ENCODE data around the gene KRT40. TPM values are rescaled to one million over a fixed set of nuclear protein-coding genes. Genes with fewer than 3 reads are reported as not detected.

The KRT40 gene
- total RNA-seq, 1 experiment from 2014 or later, result not detected

Other genes with a start within 250 kb of the KRT40 start
- gene KRT25, start 229.0 kb downstream of the KRT40 start, total RNA-seq (2014; rRNA removed; shearing (Covaris generic)), result not detected in 2 replicates
- gene KRT26, start 212.1 kb downstream of the KRT40 start, total RNA-seq (2014; rRNA removed; shearing (Covaris generic)), result not detected in 2 replicates
- not detected in 2 replicates for gene KRT27, start 201.8 kb downstream of the KRT40 start, total RNA-seq (2014; rRNA removed; shearing (Covaris generic))
- gene KRT28, start 184.4 kb downstream of the KRT40 start, total RNA-seq (2014; rRNA removed; shearing (Covaris generic)), result not detected in 2 replicates
- 2.4 and 5.4 TPM in 2 replicates for gene KRT10, start 161.7 kb downstream of the KRT40 start, total RNA-seq (2014; rRNA removed; shearing (Covaris generic))
- not detected in 2 replicates for gene KRT12, start 117.1 kb downstream of the KRT40 start, total RNA-seq (2014; rRNA removed; shearing (Covaris generic))
- not detected in 2 replicates for gene KRT20, start 99.1 kb downstream of the KRT40 start, total RNA-seq (2014; rRNA removed; shearing (Covaris generic))
- gene KRT23, start 46.7 kb downstream of the KRT40 start, total RNA-seq (2014; rRNA removed; shearing (Covaris generic)), result not detected in 2 replicates
- gene KRT39, start 17.4 kb downstream of the KRT40 start, total RNA-seq (2014; rRNA removed; shearing (Covaris generic)), result not detected in 2 replicates
- not detected in 2 replicates for gene KRTAP3-3, start 9.8 kb upstream of the KRT40 start, total RNA-seq (2014; rRNA removed; shearing (Covaris generic))
- not detected in 2 replicates for gene KRTAP3-2, start 15.6 kb upstream of the KRT40 start, total RNA-seq (2014; rRNA removed; shearing (Covaris generic))
- gene KRTAP3-1, start 24.8 kb upstream of the KRT40 start, total RNA-seq (2014; rRNA removed; shearing (Covaris generic)), result not detected in 2 replicates
- gene KRTAP1-5, start 42.9 kb upstream of the KRT40 start, total RNA-seq (2014; rRNA removed; shearing (Covaris generic)), result not detected in 2 replicates
- not detected in 2 replicates for gene KRTAP1-4, start 45.9 kb upstream of the KRT40 start, total RNA-seq (2014; rRNA removed; shearing (Covaris generic))
- not detected in 2 replicates for gene KRTAP1-3, start 50.5 kb upstream of the KRT40 start, total RNA-seq (2014; rRNA removed; shearing (Covaris generic))
- gene KRTAP1-1, start 57.1 kb upstream of the KRT40 start, total RNA-seq (2014; rRNA removed; shearing (Covaris generic)), result not detected in 2 replicates
- gene KRTAP2-1, start 63.0 kb upstream of the KRT40 start, total RNA-seq (2014; rRNA removed; shearing (Covaris generic)), result not detected in 2 replicates
- gene KRTAP2-2, start 70.9 kb upstream of the KRT40 start, total RNA-seq (2014; rRNA removed; shearing (Covaris generic)), result not detected in 2 replicates
- not detected in 2 replicates for gene KRTAP2-3, start 75.8 kb upstream of the KRT40 start, total RNA-seq (2014; rRNA removed; shearing (Covaris generic))
- not detected in 2 replicates for gene KRTAP2-4, start 81.6 kb upstream of the KRT40 start, total RNA-seq (2014; rRNA removed; shearing (Covaris generic))
- gene KRTAP4-7, start 99.8 kb upstream of the KRT40 start, total RNA-seq (2014; rRNA removed; shearing (Covaris generic)), result not detected in 2 replicates
- not detected in 2 replicates for gene KRTAP4-8, start 113.8 kb upstream of the KRT40 start, total RNA-seq (2014; rRNA removed; shearing (Covaris generic))
- gene KRTAP4-16, start 117.9 kb upstream of the KRT40 start, total RNA-seq (2014; rRNA removed; shearing (Covaris generic)), result not detected in 2 replicates
- gene KRTAP4-9, start 121.1 kb upstream of the KRT40 start, total RNA-seq (2014; rRNA removed; shearing (Covaris generic)), result not detected in 2 replicates
- gene KRTAP4-11, start 134.0 kb upstream of the KRT40 start, total RNA-seq (2014; rRNA removed; shearing (Covaris generic)), result not detected in 2 replicates
- not detected in 2 replicates for gene KRTAP4-12, start 139.9 kb upstream of the KRT40 start, total RNA-seq (2014; rRNA removed; shearing (Covaris generic))
- gene KRTAP4-6, start 156.2 kb upstream of the KRT40 start, total RNA-seq (2014; rRNA removed; shearing (Covaris generic)), result not detected in 2 replicates
- not detected in 2 replicates for gene KRTAP4-5, start 165.5 kb upstream of the KRT40 start, total RNA-seq (2014; rRNA removed; shearing (Covaris generic))
- not detected in 2 replicates for gene KRTAP4-4, start 176.4 kb upstream of the KRT40 start, total RNA-seq (2014; rRNA removed; shearing (Covaris generic))
- not detected in 2 replicates for gene KRTAP4-3, start 183.9 kb upstream of the KRT40 start, total RNA-seq (2014; rRNA removed; shearing (Covaris generic))
- not detected in 2 replicates for gene KRTAP4-2, start 193.9 kb upstream of the KRT40 start, total RNA-seq (2014; rRNA removed; shearing (Covaris generic))
- 0.38 and 0.70 TPM in 2 replicates for gene KRTAP4-1, start 200.6 kb upstream of the KRT40 start, total RNA-seq (2014; rRNA removed; shearing (Covaris generic))
- gene KRTAP9-1, start 205.6 kb upstream of the KRT40 start, total RNA-seq (2014; rRNA removed; shearing (Covaris generic)), result not detected in 2 replicates
- gene KRTAP9-2, start 242.3 kb upstream of the KRT40 start, total RNA-seq (2014; rRNA removed; shearing (Covaris generic)), result not detected in 2 replicates
- not detected in 2 replicates for gene KRTAP9-3, start 248.1 kb upstream of the KRT40 start, total RNA-seq (2014; rRNA removed; shearing (Covaris generic))

All from H7 (cell line).